SK-N-SH treated with all-trans-retinoic acid at 6 μM for 48 hours (cell line): ENCODE measurements around the gene EP400.

Source experiments
- ATAC-seq: fragments of 200-7000 bp; cut with Tn5 transposase; 3 replicates; pipeline ENCODE4 v1.9.1; 2020; ENCODE audit warnings: mild to moderate bottlenecking, moderate library complexity
- ARNTL ChIP-seq: fragments of 450-650 bp; formaldehyde crosslinking; IDR thresholded peaks from 2 replicates; pipeline ENCODE4 v1.5.0; 2020; ENCODE audit warnings: low read depth, mild to moderate bottlenecking, moderate library complexity, borderline replicate concordance
- BACH2 ChIP-seq: fragments of 250-450 bp; sonication (Bioruptor Pico); IDR thresholded peaks from 2 replicates; pipeline ENCODE4 v1.9.0; 2021; ENCODE audit warnings: mild to moderate bottlenecking, borderline replicate concordance
- CSDC2 ChIP-seq: fragments of 250-450 bp; sonication (Bioruptor Pico); IDR thresholded peaks from 2 replicates; pipeline ENCODE4 v1.5.0; 2020; ENCODE audit warnings: mild to moderate bottlenecking, moderate library complexity
- GLIS3 ChIP-seq: fragments of 250-450 bp; sonication (Bioruptor Pico); IDR thresholded peaks from 2 replicates; pipeline ENCODE4 v1.5.0; 2020; ENCODE audit warnings: mild to moderate bottlenecking, moderate library complexity
- ISL1 ChIP-seq: fragments of 250-450 bp; sonication (Bioruptor Pico); IDR thresholded peaks from 2 replicates; pipeline ENCODE4 v2.1.2; 2022; ENCODE audit warnings: mild to moderate bottlenecking, moderate library complexity
- OSR1 ChIP-seq: fragments of 250-450 bp; sonication (Bioruptor Pico); IDR thresholded peaks from 2 replicates; pipeline ENCODE4 v1.8.0; 2022; ENCODE audit warnings: moderate library complexity, mild to moderate bottlenecking, inconsistent platforms
- RARB ChIP-seq: fragments of 250-450 bp; sonication (Bioruptor Pico); IDR thresholded peaks from 2 replicates; pipeline ENCODE4 v1.8.0; 2021; ENCODE audit warnings: mild to moderate bottlenecking, moderate library complexity
- SNAI2 ChIP-seq: fragments of 250-450 bp; sonication (Bioruptor Pico); IDR thresholded peaks from 2 replicates; pipeline ENCODE4 v1.5.0; 2020; ENCODE audit warnings: mild to moderate bottlenecking, moderate library complexity
- TOX ChIP-seq: fragments of 250-450 bp; sonication (Bioruptor Pico); IDR thresholded peaks from 2 replicates; pipeline ENCODE4 v1.8.0; 2021; ENCODE audit warnings: mild to moderate bottlenecking, moderate library complexity, borderline replicate concordance
- ZFP3 ChIP-seq: fragments of 250-450 bp; sonication (Bioruptor Pico); IDR thresholded peaks from 2 replicates; pipeline ENCODE4 v1.5.0; 2020; ENCODE audit warnings: mild to moderate bottlenecking, moderate library complexity
- ZFP30 ChIP-seq: fragments of 450-650 bp; formaldehyde crosslinking; IDR thresholded peaks from 2 replicates; pipeline ENCODE4 v1.5.0; 2022; ENCODE audit warnings: mild to moderate bottlenecking, moderate library complexity
- ZNF565 ChIP-seq: fragments of 450-650 bp; formaldehyde crosslinking; conservative IDR thresholded peaks from 2 replicates; pipeline ENCODE4 v1.5.0; 2020; ENCODE audit warnings: low read depth, mild to moderate bottlenecking, moderate library complexity
- ZNF70 ChIP-seq: fragments of 450-650 bp; formaldehyde crosslinking; IDR thresholded peaks from 2 replicates; pipeline ENCODE4 v1.5.0; 2020; ENCODE audit warnings: mild to moderate bottlenecking, moderate library complexity
- ZNF8 ChIP-seq: fragments of 450-650 bp; formaldehyde crosslinking; IDR thresholded peaks from 2 replicates; pipeline ENCODE4 v1.5.0; 2020; ENCODE audit warnings: mild to moderate bottlenecking, moderate library complexity
- TF ChIP-seq, protein P1 (sequence below): fragments of 250-450 bp; sonication (Bioruptor Pico); IDR thresholded peaks from 2 replicates; pipeline ENCODE4 v1.5.1; 2020; ENCODE audit warnings: low read depth, mild to moderate bottlenecking, moderate library complexity
- TF ChIP-seq, protein P2 (sequence below): fragments of 250-450 bp; sonication (Bioruptor Pico); IDR thresholded peaks from 2 replicates; pipeline ENCODE4 v1.8.0; 2021; ENCODE audit warnings: low read depth, mild to moderate bottlenecking, moderate library complexity, borderline replicate concordance
- TF ChIP-seq, protein P3 (sequence below): fragments of 250-450 bp; sonication (Bioruptor Pico); IDR thresholded peaks from 2 replicates; pipeline ENCODE4 v1.5.1; 2021; ENCODE audit warnings: mild to moderate bottlenecking, moderate library complexity

The EP400 gene

DNA sequence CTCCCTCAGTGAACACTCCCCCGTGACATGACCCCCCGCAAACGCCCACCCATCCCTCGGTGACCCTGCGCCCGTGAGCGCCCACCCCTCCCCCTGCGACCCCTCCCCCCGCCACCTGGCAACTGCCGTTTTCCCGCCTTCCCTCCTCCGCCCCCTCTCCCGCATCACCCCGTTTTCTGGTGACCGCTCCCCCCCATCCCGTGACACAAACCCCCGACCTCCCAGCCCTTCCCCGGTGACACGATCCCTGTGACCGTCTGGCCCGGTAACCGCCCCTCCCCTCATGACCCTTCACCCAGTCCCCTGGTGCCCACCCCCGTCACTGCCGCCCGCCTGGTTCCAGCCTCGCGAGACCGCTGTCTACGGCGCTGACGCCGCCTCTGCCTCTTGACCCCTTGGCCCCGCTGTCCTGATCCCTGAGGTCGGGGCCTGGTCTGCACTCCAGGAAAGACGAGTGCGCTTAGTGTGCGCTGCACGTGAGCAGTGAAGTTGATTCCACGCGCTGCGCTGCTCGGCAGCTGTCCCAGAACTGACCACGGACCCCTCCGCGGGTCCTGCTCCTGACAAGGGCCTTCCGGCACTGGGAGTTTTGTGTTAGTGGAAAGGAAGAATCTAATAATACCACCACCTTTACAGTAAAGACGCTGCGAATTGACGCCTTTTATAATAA lies 135.0 kb downstream of the EP400 start (continued):
- TF ChIP-seq BACH2 (CRISPR knock-in tag) (no peak), SNAI2 (CRISPR knock-in tag) (no peak), TOX (CRISPR knock-in tag) (no peak), ISL1 (CRISPR knock-in tag) (no peak), CSDC2 (CRISPR knock-in tag) (no peak)
- TF ChIP-seq, protein P1, sequence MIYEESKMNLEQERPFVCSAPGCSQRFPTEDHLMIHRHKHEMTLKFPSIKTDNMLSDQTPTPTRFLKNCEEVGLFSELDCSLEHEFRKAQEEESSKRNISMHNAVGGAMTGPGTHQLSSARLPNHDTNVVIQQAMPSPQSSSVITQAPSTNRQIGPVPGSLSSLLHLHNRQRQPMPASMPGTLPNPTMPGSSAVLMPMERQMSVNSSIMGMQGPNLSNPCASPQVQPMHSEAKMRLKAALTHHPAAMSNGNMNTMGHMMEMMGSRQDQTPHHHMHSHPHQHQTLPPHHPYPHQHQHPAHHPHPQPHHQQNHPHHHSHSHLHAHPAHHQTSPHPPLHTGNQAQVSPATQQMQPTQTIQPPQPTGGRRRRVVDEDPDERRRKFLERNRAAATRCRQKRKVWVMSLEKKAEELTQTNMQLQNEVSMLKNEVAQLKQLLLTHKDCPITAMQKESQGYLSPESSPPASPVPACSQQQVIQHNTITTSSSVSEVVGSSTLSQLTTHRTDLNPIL (CRISPR knock-in tag), result no peak
- TF ChIP-seq, protein P2, sequence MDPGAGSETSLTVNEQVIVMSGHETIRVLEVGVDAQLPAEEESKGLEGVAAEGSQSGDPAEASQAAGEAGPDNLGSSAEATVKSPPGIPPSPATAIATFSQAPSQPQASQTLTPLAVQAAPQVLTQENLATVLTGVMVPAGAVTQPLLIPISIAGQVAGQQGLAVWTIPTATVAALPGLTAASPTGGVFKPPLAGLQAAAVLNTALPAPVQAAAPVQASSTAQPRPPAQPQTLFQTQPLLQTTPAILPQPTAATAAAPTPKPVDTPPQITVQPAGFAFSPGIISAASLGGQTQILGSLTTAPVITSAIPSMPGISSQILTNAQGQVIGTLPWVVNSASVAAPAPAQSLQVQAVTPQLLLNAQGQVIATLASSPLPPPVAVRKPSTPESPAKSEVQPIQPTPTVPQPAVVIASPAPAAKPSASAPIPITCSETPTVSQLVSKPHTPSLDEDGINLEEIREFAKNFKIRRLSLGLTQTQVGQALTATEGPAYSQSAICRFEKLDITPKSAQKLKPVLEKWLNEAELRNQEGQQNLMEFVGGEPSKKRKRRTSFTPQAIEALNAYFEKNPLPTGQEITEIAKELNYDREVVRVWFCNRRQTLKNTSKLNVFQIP (CRISPR knock-in tag), result no peak

DNA sequence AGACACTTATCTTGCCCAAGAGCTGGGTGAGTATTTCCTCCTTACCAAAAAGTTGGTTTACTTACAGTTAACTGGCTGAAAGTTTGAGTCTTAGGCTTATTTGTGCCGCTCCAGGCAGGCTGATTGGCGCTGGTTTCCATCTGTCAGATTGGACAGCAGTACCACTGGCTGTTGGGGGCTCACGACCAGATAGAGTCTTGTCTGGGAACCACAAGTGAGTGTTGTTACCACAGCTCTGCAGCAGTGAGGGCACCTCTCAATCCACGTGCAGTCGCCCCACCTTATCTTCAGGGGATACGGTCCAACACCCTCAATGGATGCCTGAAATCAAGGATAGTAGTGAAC lies 135.5 kb downstream of the EP400 start:
- no peak for ATAC-seq
- TF ChIP-seq ZNF8 (CRISPR knock-in tag) (no peak), OSR1 (CRISPR knock-in tag) (no peak), BACH2 (CRISPR knock-in tag) (no peak), ARNTL (CRISPR knock-in tag) (no peak), ZNF565 (no peak), ZFP3 (CRISPR knock-in tag) (no peak), GLIS3 (no peak), TOX (CRISPR knock-in tag) (no peak), RARB (no peak), ISL1 (CRISPR knock-in tag) (no peak), ZNF70 (CRISPR knock-in tag) (no peak), ZFP30 (CRISPR knock-in tag) (no peak), SNAI2 (CRISPR knock-in tag) (no peak)
- TF ChIP-seq, protein P1 (CRISPR knock-in tag), result no peak
- TF ChIP-seq, protein P2 (CRISPR knock-in tag), result no peak
- TF ChIP-seq, protein P3, sequence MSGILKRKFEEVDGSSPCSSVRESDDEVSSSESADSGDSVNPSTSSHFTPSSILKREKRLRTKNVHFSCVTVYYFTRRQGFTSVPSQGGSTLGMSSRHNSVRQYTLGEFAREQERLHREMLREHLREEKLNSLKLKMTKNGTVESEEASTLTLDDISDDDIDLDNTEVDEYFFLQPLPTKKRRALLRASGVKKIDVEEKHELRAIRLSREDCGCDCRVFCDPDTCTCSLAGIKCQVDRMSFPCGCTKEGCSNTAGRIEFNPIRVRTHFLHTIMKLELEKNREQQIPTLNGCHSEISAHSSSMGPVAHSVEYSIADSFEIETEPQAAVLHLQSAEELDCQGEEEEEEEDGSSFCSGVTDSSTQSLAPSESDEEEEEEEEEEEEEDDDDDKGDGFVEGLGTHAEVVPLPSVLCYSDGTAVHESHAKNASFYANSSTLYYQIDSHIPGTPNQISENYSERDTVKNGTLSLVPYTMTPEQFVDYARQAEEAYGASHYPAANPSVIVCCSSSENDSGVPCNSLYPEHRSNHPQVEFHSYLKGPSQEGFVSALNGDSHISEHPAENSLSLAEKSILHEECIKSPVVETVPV (CRISPR knock-in tag), result no peak

DNA sequence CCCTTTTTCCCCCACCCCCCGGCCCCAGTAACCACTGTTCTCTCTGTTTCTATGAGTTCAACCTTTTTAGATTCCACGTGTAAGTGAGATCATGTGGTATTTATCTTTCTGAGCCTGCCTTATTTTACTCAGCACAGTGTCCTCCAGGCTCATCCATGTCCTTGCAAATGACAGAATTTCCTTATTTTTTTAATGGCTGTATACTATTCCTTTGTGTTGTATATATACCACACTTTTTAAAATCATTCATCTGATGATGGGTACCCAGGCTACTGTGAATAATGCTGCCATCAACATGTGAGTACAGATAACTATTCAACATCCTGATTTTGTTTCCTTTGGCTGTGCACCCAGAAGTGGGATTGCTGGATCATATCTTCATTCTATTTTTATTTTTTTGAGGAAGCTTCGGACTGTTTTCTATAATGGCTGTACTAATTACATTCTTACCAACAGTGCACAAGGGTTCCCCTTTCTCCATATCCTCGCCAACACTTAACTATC lies 139.7 kb downstream of the EP400 start:
- no peak for ATAC-seq
- TF ChIP-seq TOX (CRISPR knock-in tag), result no peak
- peak; percentile 81 for TF ChIP-seq ZNF8 (CRISPR knock-in tag)
- TF ChIP-seq ISL1 (CRISPR knock-in tag), result no peak

DNA sequence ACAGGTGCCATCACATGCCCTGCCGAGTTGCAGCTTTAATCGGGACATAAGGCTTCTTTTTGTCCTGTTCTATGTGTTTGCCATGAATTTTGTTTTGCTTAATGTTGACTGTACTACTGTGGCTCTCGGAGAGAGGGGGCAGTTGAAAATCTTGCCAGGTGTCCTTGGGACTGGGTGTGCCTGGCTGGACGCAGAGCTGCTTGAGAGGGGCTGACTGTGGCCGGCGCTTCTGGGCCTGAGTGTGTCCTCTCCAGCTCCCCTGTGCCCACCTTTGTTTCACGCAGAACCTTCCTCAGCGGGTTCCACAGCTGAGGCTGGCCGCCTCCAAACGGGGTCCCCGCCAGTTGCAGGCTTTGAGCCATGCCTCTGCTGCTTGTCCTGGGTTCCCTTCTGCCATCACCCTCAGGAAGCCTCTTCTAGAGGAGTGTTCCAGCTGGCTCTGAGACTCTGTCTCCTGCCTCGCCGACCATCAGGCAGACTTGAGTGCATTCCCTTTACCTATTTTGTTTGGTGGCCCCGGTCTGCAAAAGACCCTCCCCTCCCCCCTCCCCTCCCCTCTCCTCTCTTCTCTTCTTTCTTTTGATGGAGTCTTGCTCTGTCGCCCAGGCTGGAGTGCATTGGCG lies 144.6 kb downstream of the EP400 start:
- ATAC-seq, result no peak; the same call in 2 of the 3 replicates
- no peak for TF ChIP-seq ARNTL (CRISPR knock-in tag)
- no peak for TF ChIP-seq ZNF565
- TF ChIP-seq, protein P2 (CRISPR knock-in tag), result no peak
- no peak for TF ChIP-seq RARB
- TF ChIP-seq ZFP30 (CRISPR knock-in tag), result no peak
